ENCODE data around the gene ZSWIM1.
A peak's percentile ranks its signal among the peaks of the same experiment; 100 is the strongest.

Gene ZSWIM1

DNA sequence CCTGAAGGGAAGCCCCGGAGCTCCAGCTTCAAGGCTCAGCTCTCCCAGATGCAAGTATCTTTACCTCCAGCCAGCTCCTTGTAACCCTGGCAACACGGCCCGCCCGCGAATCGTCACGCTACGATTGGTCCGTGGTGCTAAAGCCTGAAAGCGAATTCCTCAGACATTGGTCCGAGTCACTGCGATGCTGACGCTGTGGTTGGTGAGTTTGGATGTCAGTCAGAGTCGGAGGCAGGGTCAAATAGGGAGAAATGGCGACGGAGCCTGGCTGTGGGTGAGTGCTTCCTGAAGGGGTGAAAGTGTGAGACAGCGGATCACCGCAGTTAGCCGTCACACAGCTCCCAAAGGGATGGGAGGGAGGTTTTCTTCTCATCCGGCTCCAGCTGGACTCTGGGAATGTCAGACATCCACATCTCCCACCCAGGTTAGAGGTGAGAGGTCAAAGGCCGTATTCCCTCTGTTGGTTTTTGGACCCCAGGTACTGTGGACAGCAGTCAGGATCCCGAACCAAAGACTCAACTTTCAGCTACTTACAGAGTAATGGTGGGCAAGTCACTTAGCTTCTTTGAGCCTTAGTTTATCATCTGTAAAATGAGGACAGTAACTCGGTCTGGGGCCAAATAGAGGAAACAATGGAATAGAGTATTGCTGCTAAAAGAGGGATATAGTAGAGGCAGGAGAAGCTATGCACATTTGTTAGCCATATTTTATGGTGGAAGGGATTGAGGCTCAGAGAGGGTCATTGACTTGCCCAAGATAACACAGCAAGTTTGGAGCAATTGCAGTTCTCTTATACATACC is at the start of gene ZSWIM1:
Gene ZSWIM1, plus strand, starts transcription at position 240 of the 801 bp plus-strand sequence. CDS start 1,366 bp downstream, outside the sequence.
- DNase-seq (ENCODE audit: low spot score), result peak; percentile 98
- in situ Hi-C loops (cut with MboI; ENCODE audit: low sequenced_read_pairs, unreplicated experiment), result no loop called here
- TF ChIP-seq, protein P1, sequence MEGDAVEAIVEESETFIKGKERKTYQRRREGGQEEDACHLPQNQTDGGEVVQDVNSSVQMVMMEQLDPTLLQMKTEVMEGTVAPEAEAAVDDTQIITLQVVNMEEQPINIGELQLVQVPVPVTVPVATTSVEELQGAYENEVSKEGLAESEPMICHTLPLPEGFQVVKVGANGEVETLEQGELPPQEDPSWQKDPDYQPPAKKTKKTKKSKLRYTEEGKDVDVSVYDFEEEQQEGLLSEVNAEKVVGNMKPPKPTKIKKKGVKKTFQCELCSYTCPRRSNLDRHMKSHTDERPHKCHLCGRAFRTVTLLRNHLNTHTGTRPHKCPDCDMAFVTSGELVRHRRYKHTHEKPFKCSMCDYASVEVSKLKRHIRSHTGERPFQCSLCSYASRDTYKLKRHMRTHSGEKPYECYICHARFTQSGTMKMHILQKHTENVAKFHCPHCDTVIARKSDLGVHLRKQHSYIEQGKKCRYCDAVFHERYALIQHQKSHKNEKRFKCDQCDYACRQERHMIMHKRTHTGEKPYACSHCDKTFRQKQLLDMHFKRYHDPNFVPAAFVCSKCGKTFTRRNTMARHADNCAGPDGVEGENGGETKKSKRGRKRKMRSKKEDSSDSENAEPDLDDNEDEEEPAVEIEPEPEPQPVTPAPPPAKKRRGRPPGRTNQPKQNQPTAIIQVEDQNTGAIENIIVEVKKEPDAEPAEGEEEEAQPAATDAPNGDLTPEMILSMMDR (IDR thresholded peaks at IDR 0.05; ENCODE audit: borderline replicate concordance, control extremely low read depth, extremely low read depth, insufficient read depth, missing control alignments), result no peak

GRCh38 chr20:45832619-45833018 is 48.4 kb upstream of the ZSWIM1 start:
- TF ChIP-seq, protein P1 (IDR thresholded peaks at IDR 0.05; ENCODE audit: borderline replicate concordance, control extremely low read depth, extremely low read depth, insufficient read depth, missing control alignments), result no peak
- DNase-seq (ENCODE audit: low spot score), result no peak
- in situ Hi-C loops (cut with MboI; ENCODE audit: low sequenced_read_pairs, unreplicated experiment), result no loop called here

GRCh38 chr20:45833030-45833882 is 47.8 kb upstream of the ZSWIM1 start, which contains the start of gene SNX21:
SNX21 (plus strand) TSS chr20:45833799; CDS start chr20:45833920, 121 bp downstream.
- TF ChIP-seq, protein P1 (IDR thresholded peaks at IDR 0.05; ENCODE audit: borderline replicate concordance, control extremely low read depth, extremely low read depth, insufficient read depth, missing control alignments), result no peak
- in situ Hi-C loops (cut with MboI; ENCODE audit: low sequenced_read_pairs, unreplicated experiment), result no loop called here
- DNase-seq (ENCODE audit: low spot score), result peak; percentile 77

GRCh38 chr20:45833883-45834796 is 46.9 kb upstream of the ZSWIM1 start:
- DNase-seq (ENCODE audit: low spot score), result peak; percentile 85
- TF ChIP-seq, protein P1 (IDR thresholded peaks at IDR 0.05; ENCODE audit: borderline replicate concordance, control extremely low read depth, extremely low read depth, insufficient read depth, missing control alignments), result no peak
- in situ Hi-C loops (cut with MboI; ENCODE audit: low sequenced_read_pairs, unreplicated experiment), result no loop called here

DNA sequence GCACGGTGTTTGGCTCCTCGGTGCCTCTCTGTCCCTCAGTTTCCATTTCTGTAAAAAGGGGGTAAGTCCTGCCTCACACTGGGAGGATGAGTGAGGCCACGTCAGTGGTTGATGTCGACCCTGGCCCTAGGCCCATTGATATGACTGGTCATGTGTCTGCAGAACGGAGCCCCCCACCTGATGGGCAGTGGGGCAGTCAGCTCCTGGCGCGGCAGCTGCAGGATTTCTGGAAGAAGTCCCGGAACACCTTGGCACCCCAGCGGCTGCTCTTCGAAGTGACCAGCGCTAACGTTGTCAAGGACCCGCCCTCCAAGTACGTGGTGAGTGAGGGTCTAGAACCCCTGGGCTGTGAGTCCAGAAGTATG is 46.2 kb upstream of the ZSWIM1 start:
- in situ Hi-C loops (cut with MboI; ENCODE audit: low sequenced_read_pairs, unreplicated experiment), result no loop called here
- no peak for DNase-seq (ENCODE audit: low spot score)
- TF ChIP-seq, protein P1 (IDR thresholded peaks at IDR 0.05; ENCODE audit: borderline replicate concordance, control extremely low read depth, extremely low read depth, insufficient read depth, missing control alignments), result no peak

Measured in GM13976 (cell line).